Measurements from ENCODE around the gene ADGRE1.
A peak's percentile ranks its signal among the peaks of the same experiment; 100 is the strongest.

GRCh38 chr19:6862673-6863078 is 24.7 kb upstream of the ADGRE1 start:
- TF ChIP-seq, protein P1, sequence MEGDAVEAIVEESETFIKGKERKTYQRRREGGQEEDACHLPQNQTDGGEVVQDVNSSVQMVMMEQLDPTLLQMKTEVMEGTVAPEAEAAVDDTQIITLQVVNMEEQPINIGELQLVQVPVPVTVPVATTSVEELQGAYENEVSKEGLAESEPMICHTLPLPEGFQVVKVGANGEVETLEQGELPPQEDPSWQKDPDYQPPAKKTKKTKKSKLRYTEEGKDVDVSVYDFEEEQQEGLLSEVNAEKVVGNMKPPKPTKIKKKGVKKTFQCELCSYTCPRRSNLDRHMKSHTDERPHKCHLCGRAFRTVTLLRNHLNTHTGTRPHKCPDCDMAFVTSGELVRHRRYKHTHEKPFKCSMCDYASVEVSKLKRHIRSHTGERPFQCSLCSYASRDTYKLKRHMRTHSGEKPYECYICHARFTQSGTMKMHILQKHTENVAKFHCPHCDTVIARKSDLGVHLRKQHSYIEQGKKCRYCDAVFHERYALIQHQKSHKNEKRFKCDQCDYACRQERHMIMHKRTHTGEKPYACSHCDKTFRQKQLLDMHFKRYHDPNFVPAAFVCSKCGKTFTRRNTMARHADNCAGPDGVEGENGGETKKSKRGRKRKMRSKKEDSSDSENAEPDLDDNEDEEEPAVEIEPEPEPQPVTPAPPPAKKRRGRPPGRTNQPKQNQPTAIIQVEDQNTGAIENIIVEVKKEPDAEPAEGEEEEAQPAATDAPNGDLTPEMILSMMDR (IDR thresholded peaks at IDR 0.05) = peak; percentile 91
- no peak for TF ChIP-seq EZH2 (IDR thresholded peaks at IDR 0.05)

All from neural progenitor cell (in vitro differentiated cells).